Putamen (tissue), 1 donor: ENCODE results near the gene DNAJB12.
"Not testable (repeated sequence)": the region's sequence is repeated elsewhere in the genome, so short reads cannot be mapped to it uniquely, and the experiment has no call there.

Source experiments
- DNase-seq: peaks from one replicate; pipeline ENCODE4 v3.0.0-alpha.2; 2016; ENCODE audit warnings: low spot score

The DNAJB12 gene

GRCh38 chr10:72354356-72355213 lies at the start of gene DNAJB12:
TSS of gene DNAJB12 (minus strand) at chr10:72354919. CDS start at chr10:72354897, 22 bp downstream.
- peak; percentile 93 for DNase-seq

- DNase-seq = not testable (repeated sequence)
Observed at GRCh38 chr10:72395581-72395980, 40.9 kb upstream of the DNAJB12 start.

- no peak for DNase-seq
Observed at GRCh38 chr10:72392571-72392970, 37.9 kb upstream of the DNAJB12 start.

GRCh38 chr10:72390764-72391163 lies 36.0 kb upstream of the DNAJB12 start:
- DNase-seq = no peak

- DNase-seq = no peak
Observed at GRCh38 chr10:72389716-72390115, 35.0 kb upstream of the DNAJB12 start.

GRCh38 chr10:72389014-72389413 lies 34.3 kb upstream of the DNAJB12 start:
- DNase-seq = no peak

- DNase-seq = no peak
Observed at GRCh38 chr10:72388062-72388461, 33.3 kb upstream of the DNAJB12 start.

- no peak for DNase-seq
Observed at GRCh38 chr10:72386916-72387586, 32.3 kb upstream of the DNAJB12 start.

- no peak for DNase-seq
Observed at GRCh38 chr10:72385724-72386123, 31.0 kb upstream of the DNAJB12 start.

GRCh38 chr10:72384982-72385381 lies 30.3 kb upstream of the DNAJB12 start:
- not testable (repeated sequence) for DNase-seq

GRCh38 chr10:72379776-72380175 lies 25.1 kb upstream of the DNAJB12 start:
- DNase-seq = no peak

GRCh38 chr10:72379062-72379461 lies 24.3 kb upstream of the DNAJB12 start:
- no peak for DNase-seq

GRCh38 chr10:72375585-72375984 lies 20.9 kb upstream of the DNAJB12 start:
- peak; percentile 53 for DNase-seq

- peak; percentile 41 for DNase-seq
Observed at GRCh38 chr10:72375173-72375572, 20.5 kb upstream of the DNAJB12 start.

- no peak for DNase-seq
Observed at GRCh38 chr10:72370201-72370722, 15.5 kb upstream of the DNAJB12 start.

- DNase-seq = no peak
Observed at GRCh38 chr10:72367301-72367960, 12.7 kb upstream of the DNAJB12 start.

- no peak for DNase-seq
Observed at GRCh38 chr10:72365106-72365895, 10.6 kb upstream of the DNAJB12 start.

GRCh38 chr10:72364239-72364777 lies 9.6 kb upstream of the DNAJB12 start:
- DNase-seq = peak; percentile 84

GRCh38 chr10:72356987-72357386 lies 2.3 kb upstream of the DNAJB12 start:
- no peak for DNase-seq

GRCh38 chr10:72356115-72356514 lies 1.4 kb upstream of the DNAJB12 start:
- DNase-seq = peak; percentile 56

- no peak for DNase-seq
Observed at GRCh38 chr10:72355214-72355555, 466 bp upstream of the DNAJB12 start.

GRCh38 chr10:72353965-72354355 lies 759 bp downstream of the DNAJB12 start:
- DNase-seq = no peak
